H7 (cell line): ENCODE data around the gene TMTC1. TPM values are rescaled to one million over a fixed set of nuclear protein-coding genes. Genes with fewer than 3 reads are reported as not detected.
"Not testable (repeated sequence)": the region's sequence is repeated elsewhere in the genome, so short reads cannot be mapped to it uniquely, and the experiment has no call there.

Source experiments
- DNase-seq: peaks from one replicate; pipeline ENCODE4 v3.0.0; 2012
- H3K27me3 ChIP-seq: 2 replicates; pipeline ENCODE4 v1.6.0; 2011; ENCODE audit warnings: mild to moderate bottlenecking, low read length; ENCODE audit not compliant: control insufficient read depth, insufficient read depth
- H3K36me3 ChIP-seq: replicated peaks from 2 replicates; pipeline ENCODE4 v1.5.1; 2011; ENCODE audit warnings: low read length; ENCODE audit not compliant: control insufficient read depth, insufficient read depth
- H3K4me3 ChIP-seq: 2 replicates; pipeline ENCODE4 v1.5.1; 2011; ENCODE audit warnings: low read depth, mild to moderate bottlenecking, control low read depth, low read length, moderate library complexity; ENCODE audit not compliant: insufficient read depth
- total RNA-seq: library from RNA; depleted of rRNA; stranded (reverse); fragments of >200 nt; shearing (Covaris generic); gene quantifications from 2 replicates; pipeline ENCODE4 v1.2.3, GENCODE V29; 2014

The TMTC1 gene
- total RNA-seq, 1 experiment from 2014 or later: 11.6 TPM

GRCh38 chr12:29569132-29569757 lies 214.5 kb downstream of the TMTC1 start:
- Histone ChIP-seq H3K4me3 (no peak overlapping the region), H3K27me3 (no peaks in the 10 kb centered on the region), H3K36me3 (no peaks in the 10 kb centered on the region)
- DNase-seq: no peak

DNA sequence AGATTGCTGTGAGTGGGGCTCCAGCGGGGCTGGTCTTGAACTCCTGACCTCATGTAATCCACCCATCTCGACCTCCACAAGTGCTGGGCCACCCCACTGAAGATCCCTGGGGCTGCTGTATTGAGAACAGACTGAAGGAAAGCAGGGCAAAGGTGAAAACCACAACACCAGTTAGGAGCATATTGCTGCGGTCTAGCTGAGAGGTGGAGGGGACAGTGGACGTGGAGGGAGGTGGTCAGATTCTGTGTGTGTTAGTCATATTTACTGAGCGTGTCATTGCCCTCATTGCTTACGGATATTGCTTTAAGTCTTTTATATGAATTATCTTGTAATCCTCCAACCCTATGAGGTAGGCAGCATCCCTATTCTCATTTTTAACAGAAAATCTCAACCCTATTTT lies 217.3 kb downstream of the TMTC1 start:
- Histone ChIP-seq H3K27me3 (no peaks in the 10 kb centered on the region), H3K4me3 (no peak overlapping the region), H3K36me3 (no peaks in the 10 kb centered on the region)
- DNase-seq: no peak

- H3K36me3 ChIP-seq: no peaks in the 10 kb centered on the region
- no peaks in the 10 kb centered on the region for H3K27me3 ChIP-seq
- no peak for DNase-seq
- no peak overlapping the region for H3K4me3 ChIP-seq
Observed at GRCh38 chr12:29565727-29566126, 218.0 kb downstream of the TMTC1 start.

- H3K4me3 ChIP-seq: no peak overlapping the region
- H3K27me3 ChIP-seq: no peaks in the 10 kb centered on the region
- H3K36me3 ChIP-seq: no peaks in the 10 kb centered on the region
- no peak for DNase-seq
Observed at GRCh38 chr12:29564925-29565324, 218.8 kb downstream of the TMTC1 start.

GRCh38 chr12:29563636-29564035 lies 220.1 kb downstream of the TMTC1 start:
- no peaks in the 10 kb centered on the region for H3K27me3 ChIP-seq
- no peak for DNase-seq
- H3K4me3 ChIP-seq: no peak overlapping the region
- H3K36me3 ChIP-seq: no peaks in the 10 kb centered on the region

- H3K36me3 ChIP-seq: no peaks in the 10 kb centered on the region
- no peak overlapping the region for H3K4me3 ChIP-seq
- H3K27me3 ChIP-seq: no peaks in the 10 kb centered on the region
- no peak for DNase-seq
Observed at GRCh38 chr12:29563071-29563470, 220.7 kb downstream of the TMTC1 start.

- no peak for DNase-seq
- Histone ChIP-seq H3K4me3 (no peak overlapping the region), H3K27me3 (no peaks in the 10 kb centered on the region), H3K36me3 (no peaks in the 10 kb centered on the region)
Observed at GRCh38 chr12:29562110-29562804, 221.5 kb downstream of the TMTC1 start.

GRCh38 chr12:29561664-29562071 lies 222.1 kb downstream of the TMTC1 start:
- no peaks in the 10 kb centered on the region for H3K27me3 ChIP-seq
- no peak for DNase-seq
- H3K36me3 ChIP-seq: no peaks in the 10 kb centered on the region
- H3K4me3 ChIP-seq: no peak overlapping the region

GRCh38 chr12:29559198-29559597 lies 224.5 kb downstream of the TMTC1 start:
- Histone ChIP-seq H3K36me3 (no peaks in the 10 kb centered on the region), H3K27me3 (no peaks in the 10 kb centered on the region), H3K4me3 (no peak overlapping the region)
- no peak for DNase-seq

GRCh38 chr12:29556363-29556762 lies 227.4 kb downstream of the TMTC1 start:
- no peaks in the 10 kb centered on the region for H3K27me3 ChIP-seq
- DNase-seq: no peak
- H3K4me3 ChIP-seq: no peak overlapping the region
- no peaks in the 10 kb centered on the region for H3K36me3 ChIP-seq

GRCh38 chr12:29555451-29555850 lies 228.3 kb downstream of the TMTC1 start:
- not testable (repeated sequence) for H3K36me3 ChIP-seq, DNase-seq, H3K4me3 ChIP-seq, H3K27me3 ChIP-seq

GRCh38 chr12:29552994-29553748 lies 230.6 kb downstream of the TMTC1 start:
- no peak for DNase-seq
- H3K27me3 ChIP-seq: no peaks in the 10 kb centered on the region
- no peak overlapping the region for H3K4me3 ChIP-seq
- H3K36me3 ChIP-seq: no peaks in the 10 kb centered on the region

DNA sequence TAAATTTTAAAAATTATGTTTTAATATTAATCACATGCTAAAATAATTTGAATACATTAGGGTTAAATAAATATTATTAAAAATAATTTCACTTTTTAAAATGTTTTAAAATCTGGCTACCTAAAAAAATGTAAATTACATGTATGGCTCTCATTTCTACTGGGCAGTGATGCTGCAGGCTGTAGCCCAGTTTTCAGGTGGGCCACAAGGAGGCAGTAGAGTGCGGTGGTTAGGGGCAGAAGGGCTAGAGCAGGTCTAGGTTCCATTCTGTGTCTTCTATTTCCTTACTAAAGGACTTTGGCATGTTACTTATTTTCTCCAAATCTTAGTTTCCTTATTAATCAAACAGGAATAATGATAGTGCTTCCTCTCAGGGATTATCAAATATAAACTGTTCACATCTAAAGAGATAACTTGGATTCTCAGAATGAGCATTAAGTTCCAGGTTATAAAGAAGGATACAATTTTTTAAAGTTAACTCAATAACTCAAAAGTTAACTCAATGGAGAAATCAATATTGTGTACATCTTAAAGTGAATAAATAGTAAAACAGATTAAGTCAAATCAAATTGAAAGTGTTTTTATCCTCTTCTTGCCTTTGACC lies 231.3 kb downstream of the TMTC1 start:
- peak; percentile 38 for DNase-seq
- H3K4me3 ChIP-seq: no peak overlapping the region
- H3K36me3 ChIP-seq: no peaks in the 10 kb centered on the region
- H3K27me3 ChIP-seq: no peaks in the 10 kb centered on the region

GRCh38 chr12:29551812-29552211 lies 231.9 kb downstream of the TMTC1 start:
- Histone ChIP-seq H3K4me3 (no peak overlapping the region), H3K27me3 (no peaks in the 10 kb centered on the region), H3K36me3 (no peaks in the 10 kb centered on the region)
- no peak for DNase-seq

GRCh38 chr12:29547864-29548263 lies 235.9 kb downstream of the TMTC1 start:
- Histone ChIP-seq H3K4me3 (no peak overlapping the region), H3K27me3 (no peaks in the 10 kb centered on the region), H3K36me3 (no peaks in the 10 kb centered on the region)
- no peak for DNase-seq
